Neural progenitor cell (in vitro differentiated cells): ENCODE measurements around the gene OR4K14. TPM values are rescaled to one million over a fixed set of nuclear protein-coding genes. Genes with fewer than 3 reads are reported as not detected.

Experiments
- DNase-seq: peaks from one replicate; pipeline ENCODE4 v3.0.0-alpha.2; 2016; ENCODE audit warnings: low spot score
- H2AFZ ChIP-seq: fragments of 200-600 bp; sonication (generic); replicated peaks from 2 replicates; pipeline ENCODE4 v1.6.1; 2016; ENCODE audit warnings: antibody characterized with exemption
- H3F3A ChIP-seq: fragments of 200-600 bp; sonication (generic); 2 replicates; pipeline ENCODE4 v1.6.1; 2016; ENCODE audit warnings: antibody characterized with exemption, low read depth
- H3K27ac ChIP-seq: fragments of 200-600 bp; sonication (generic); 2 replicates; pipeline ENCODE4 v1.5.1; 2016; ENCODE audit warnings: mild to moderate bottlenecking
- H3K27me3 ChIP-seq: fragments of 200-600 bp; sonication (generic); 2 replicates; pipeline ENCODE4 v1.6.1; 2016; ENCODE audit warnings: mild to moderate bottlenecking, moderate library complexity
- H3K36me3 ChIP-seq: fragments of 200-600 bp; sonication (generic); 2 replicates; pipeline ENCODE4 v1.5.1; 2016
- H3K4me1 ChIP-seq: fragments of 200-600 bp; sonication (generic); 2 replicates; pipeline ENCODE4 v1.6.1; 2016; ENCODE audit warnings: mixed run types
- H3K4me2 ChIP-seq: fragments of 200-600 bp; sonication (generic); 2 replicates; pipeline ENCODE4 v1.6.1; 2016
- H3K4me3 ChIP-seq: fragments of 200-600 bp; sonication (generic); 2 replicates; pipeline ENCODE4 v1.5.1; 2016
- H3K79me2 ChIP-seq: fragments of 200-600 bp; sonication (generic); 2 replicates; pipeline ENCODE4 v1.6.1; 2016; ENCODE audit warnings: low read depth
- H3K9ac ChIP-seq: fragments of 200-600 bp; sonication (generic); 2 replicates; pipeline ENCODE4 v1.6.1; 2016
- H3K9me3 ChIP-seq: fragments of 200-600 bp; sonication (generic); 2 replicates; pipeline ENCODE4 v1.5.1; 2016; ENCODE audit warnings: low read depth
- H4K20me1 ChIP-seq: fragments of 200-600 bp; sonication (generic); 2 replicates; pipeline ENCODE4 v1.6.1; 2016; ENCODE audit warnings: low read depth
- H3K27ac Mint-ChIP-seq: 3 replicates; pipeline ENCODE4 v1.8.0; 2021; ENCODE audit warnings: mixed read lengths
- H3K27me3 Mint-ChIP-seq: 2 replicates; pipeline ENCODE4 v1.8.0; 2022; ENCODE audit warnings: low read depth, mild to moderate bottlenecking, inconsistent platforms, moderate library complexity, mixed read lengths; ENCODE audit not compliant: insufficient read depth
- H3K36me3 Mint-ChIP-seq: 3 replicates; pipeline ENCODE4 v1.8.0; 2021; ENCODE audit warnings: mixed read lengths
- H3K4me1 Mint-ChIP-seq: 3 replicates; pipeline ENCODE4 v1.8.0; 2021; ENCODE audit warnings: mixed read lengths
- H3K4me3 Mint-ChIP-seq: 3 replicates; pipeline ENCODE4 v1.8.0; 2021; ENCODE audit warnings: mild to moderate bottlenecking, moderate library complexity, mixed read lengths
- H3K9me3 Mint-ChIP-seq: 3 replicates; pipeline ENCODE4 v1.8.0; 2020; ENCODE audit warnings: mixed read lengths
- CTCF ChIP-seq: fragments of 200-600 bp; sonication (generic); IDR thresholded peaks from 2 replicates; pipeline ENCODE4 v1.5.1; 2017; ENCODE audit warnings: antibody characterized with exemption, mild to moderate bottlenecking
- EZH2 ChIP-seq: fragments of 200-600 bp; sonication (generic); IDR thresholded peaks from 2 replicates; pipeline ENCODE4 v1.6.1; 2017; ENCODE audit warnings: antibody characterized with exemption, mild to moderate bottlenecking, moderate library complexity
- EZH2phosphoT487 ChIP-seq: fragments of 200-600 bp; sonication (generic); IDR thresholded peaks from 2 replicates; pipeline ENCODE4 v1.6.1; 2017; ENCODE audit warnings: antibody characterized with exemption
- total RNA-seq: library from RNA; depleted of rRNA; stranded (reverse); fragments of >200 nt; gene quantifications from 2 replicates; pipeline ENCODE4 v1.2.3, GENCODE V29; 2015; ENCODE audit warnings: low replicate concordance

The OR4K14 gene
- total RNA-seq, 1 donor from 2014 or later = not detected

DNA sequence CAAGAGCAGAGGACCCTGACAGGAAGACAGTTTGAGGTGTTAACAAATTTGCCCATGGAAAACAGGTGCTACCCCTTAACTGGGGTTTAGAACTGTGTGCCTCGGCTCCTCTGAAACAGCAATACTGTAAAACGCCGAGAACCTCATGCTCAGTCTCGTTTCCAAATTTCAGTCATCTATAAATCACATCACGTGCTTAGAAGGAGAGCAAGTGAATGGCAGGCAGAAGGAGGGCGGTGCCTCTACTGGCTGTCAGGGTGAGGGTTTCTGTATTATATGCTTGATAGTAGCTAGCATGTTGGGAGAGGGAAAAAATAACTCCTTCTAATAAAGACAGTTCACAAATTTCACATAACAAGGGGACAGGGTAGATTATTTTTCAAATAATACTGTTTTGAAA, 12.0 kb upstream of the OR4K14 start:
- H3K4me3 Mint-ChIP-seq = no peak overlapping the region
- Histone ChIP-seq H3K9me3 (peaks cover 64% of the 10 kb centered on the region), H3K27ac (no peak overlapping the region), H2AFZ (no peak overlapping the region), H3K4me2 (no peak overlapping the region), H3F3A (no peaks in the 10 kb centered on the region), H3K9ac (no peak overlapping the region), H3K79me2 (no peaks in the 10 kb centered on the region), H3K36me3 (no peaks in the 10 kb centered on the region), H3K27me3 (no peaks in the 10 kb centered on the region), H4K20me1 (no peaks in the 10 kb centered on the region), H3K4me3 (no peak overlapping the region), H3K4me1 (no peaks in the 10 kb centered on the region)
- H3K9me3 Mint-ChIP-seq = peaks cover 37% of the 10 kb centered on the region
- TF ChIP-seq EZH2 = no peak
- TF ChIP-seq EZH2phosphoT487 = no peak
- TF ChIP-seq CTCF = no peak
- no peaks in the 10 kb centered on the region for H3K4me1 Mint-ChIP-seq
- H3K27me3 Mint-ChIP-seq = no peaks in the 10 kb centered on the region
- H3K36me3 Mint-ChIP-seq = no peaks in the 10 kb centered on the region
- no peak for DNase-seq
- H3K27ac Mint-ChIP-seq = no peak overlapping the region

- Mint-ChIP-seq H3K27me3 (peaks cover 2% of the 10 kb centered on the region), H3K27ac (no peak overlapping the region), H3K4me3 (no peak overlapping the region), H3K9me3 (peaks cover 26% of the 10 kb centered on the region), H3K4me1 (no peaks in the 10 kb centered on the region), H3K36me3 (no peaks in the 10 kb centered on the region)
- no peak overlapping the region for H3K4me3 ChIP-seq
- no peaks in the 10 kb centered on the region for H3F3A ChIP-seq
- DNase-seq = no peak
- H3K79me2 ChIP-seq = no peaks in the 10 kb centered on the region
- H3K4me1 ChIP-seq = no peaks in the 10 kb centered on the region
- no peak for TF ChIP-seq CTCF
- no peak for TF ChIP-seq EZH2phosphoT487
- TF ChIP-seq EZH2 = no peak
- H2AFZ ChIP-seq = no peak overlapping the region
- H3K9me3 ChIP-seq = peaks cover 52% of the 10 kb centered on the region
- no peak overlapping the region for H3K9ac ChIP-seq
- H3K27ac ChIP-seq = no peak overlapping the region
- H4K20me1 ChIP-seq = no peaks in the 10 kb centered on the region
- H3K4me2 ChIP-seq = no peak overlapping the region
- H3K27me3 ChIP-seq = no peaks in the 10 kb centered on the region
- no peaks in the 10 kb centered on the region for H3K36me3 ChIP-seq
These were observed 11.0 kb downstream of the OR4K14 start for GRCh38 chr14:20008156-20008555.

DNA sequence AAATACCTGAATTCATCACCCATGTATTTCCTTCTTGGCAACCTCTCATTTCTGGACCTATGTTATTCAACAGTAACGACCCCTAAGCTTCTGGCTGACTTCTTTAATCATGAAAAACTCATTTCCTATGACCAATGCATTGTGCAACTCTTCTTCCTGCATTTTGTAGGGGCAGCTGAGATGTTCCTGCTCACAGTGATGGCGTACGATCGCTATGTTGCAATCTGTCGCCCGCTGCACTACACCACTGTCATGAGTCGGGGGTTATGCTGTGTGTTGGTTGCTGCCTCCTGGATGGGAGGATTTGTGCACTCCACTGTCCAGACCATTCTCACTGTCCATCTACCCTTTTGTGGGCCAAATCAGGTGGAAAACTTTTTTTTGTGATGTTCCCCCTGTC, 16.8 kb downstream of the OR4K14 start:
- no peak overlapping the region for H3K4me2 ChIP-seq
- H3K4me1 ChIP-seq = no peaks in the 10 kb centered on the region
- H3K79me2 ChIP-seq = no peaks in the 10 kb centered on the region
- no peak overlapping the region for H3K9ac ChIP-seq
- DNase-seq = no peak
- H4K20me1 ChIP-seq = no peaks in the 10 kb centered on the region
- no peaks in the 10 kb centered on the region for H3F3A ChIP-seq
- Mint-ChIP-seq H3K4me1 (no peaks in the 10 kb centered on the region), H3K27me3 (no peaks in the 10 kb centered on the region), H3K9me3 (peaks cover 22% of the 10 kb centered on the region), H3K4me3 (no peak overlapping the region), H3K27ac (no peak overlapping the region), H3K36me3 (no peaks in the 10 kb centered on the region)
- no peaks in the 10 kb centered on the region for H3K27me3 ChIP-seq
- H3K9me3 ChIP-seq = peaks cover 50% of the 10 kb centered on the region
- no peak overlapping the region for H3K27ac ChIP-seq
- TF ChIP-seq EZH2 (no peak), EZH2phosphoT487 (no peak), CTCF (no peak)
- no peaks in the 10 kb centered on the region for H3K36me3 ChIP-seq
- H3K4me3 ChIP-seq = no peak overlapping the region
- H2AFZ ChIP-seq = no peak overlapping the region

DNA sequence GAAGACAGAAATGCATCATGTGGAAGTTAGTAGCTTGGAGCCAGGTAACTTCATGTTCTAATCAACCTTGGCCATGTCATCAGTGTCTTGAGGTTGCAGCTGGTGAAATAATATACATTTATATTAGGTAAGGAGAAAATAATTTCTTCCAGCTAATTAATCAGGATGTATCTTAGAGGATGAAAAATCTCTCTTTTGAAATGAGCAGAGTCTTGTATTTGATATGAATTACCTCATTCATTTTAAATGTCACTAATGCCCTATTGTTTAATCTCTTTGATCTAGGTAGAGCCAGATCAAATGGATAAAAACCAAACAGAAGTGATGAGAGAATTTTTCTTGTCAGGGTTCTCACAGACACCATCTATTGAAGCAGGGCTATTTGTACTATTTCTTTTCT, 17.2 kb downstream of the OR4K14 start, which contains the start of gene OR4Q2:
OR4Q2 (plus strand) TSS at position 301 of the 400 bp plus-strand sequence.
- DNase-seq = no peak
- no peaks in the 10 kb centered on the region for H3K4me1 ChIP-seq
- no peak within 1 kb of the TSS for H3K4me2 ChIP-seq
- H3F3A ChIP-seq = no peaks in the 10 kb centered on the region
- no peaks in the 10 kb centered on the region for H3K79me2 ChIP-seq
- H3K27ac ChIP-seq = no peak within 1 kb of the TSS
- H3K4me1 Mint-ChIP-seq = no peaks in the 10 kb centered on the region
- H3K4me3 Mint-ChIP-seq = no peak within 1 kb of the TSS
- H3K27me3 ChIP-seq = no peaks in the 10 kb centered on the region
- H3K9ac ChIP-seq = no peak within 1 kb of the TSS
- no peaks in the 10 kb centered on the region for H3K36me3 ChIP-seq
- H3K4me3 ChIP-seq = no peak within 1 kb of the TSS
- H3K27ac Mint-ChIP-seq = no peak within 1 kb of the TSS
- no peaks in the 10 kb centered on the region for H4K20me1 ChIP-seq
- no peaks in the 10 kb centered on the region for H3K36me3 Mint-ChIP-seq
- peaks cover 19% of the 10 kb centered on the region for H3K9me3 Mint-ChIP-seq
- TF ChIP-seq EZH2 = no peak
- TF ChIP-seq EZH2phosphoT487 = no peak
- TF ChIP-seq CTCF = no peak
- peaks cover 51% of the 10 kb centered on the region for H3K9me3 ChIP-seq
- H3K27me3 Mint-ChIP-seq = no peaks in the 10 kb centered on the region
- no peak within 1 kb of the TSS for H2AFZ ChIP-seq
